ENCODE data around the gene ANAPC1.
"Not testable (repeated sequence)": the region's sequence is repeated elsewhere in the genome, so short reads cannot be mapped to it uniquely, and the experiment has no call there.

ANAPC1 gene

GRCh38 chr2:111905475-111905869 is 21.5 kb upstream of the ANAPC1 start:
- not testable (repeated sequence) for DNase-seq (ENCODE audit: low read depth in 2 of 2)

- DNase-seq (ENCODE audit: low read depth in 2 of 2) = no peak
Observed at GRCh38 chr2:111904726-111905474, 20.9 kb upstream of the ANAPC1 start.

- no peak for DNase-seq (ENCODE audit: low read depth in 2 of 2)
Observed at GRCh38 chr2:111903930-111904439, 20.0 kb upstream of the ANAPC1 start.

- no peak for DNase-seq (ENCODE audit: low read depth in 2 of 2)
Observed at GRCh38 chr2:111903516-111903915, 19.5 kb upstream of the ANAPC1 start.

- DNase-seq (ENCODE audit: low read depth in 2 of 2) = no peak
Observed at GRCh38 chr2:111900859-111901258, 16.9 kb upstream of the ANAPC1 start.

- DNase-seq (ENCODE audit: low read depth in 2 of 2) = no peak
Observed at GRCh38 chr2:111898703-111899514, 14.9 kb upstream of the ANAPC1 start.

GRCh38 chr2:111897924-111898702 is 14.1 kb upstream of the ANAPC1 start, which contains the start of gene MERTK:
MERTK (plus strand) TSS chr2:111898607; CDS start chr2:111898736, 129 bp downstream.
- DNase-seq (ENCODE audit: low read depth in 2 of 2) = no peak

- DNase-seq (ENCODE audit: low read depth in 2 of 2) = no peak
Observed at GRCh38 chr2:111897630-111897923, 13.6 kb upstream of the ANAPC1 start.

- no peak for DNase-seq (ENCODE audit: low read depth in 2 of 2)
Observed at GRCh38 chr2:111896576-111896975, 12.6 kb upstream of the ANAPC1 start.

GRCh38 chr2:111896024-111896423 is 12.0 kb upstream of the ANAPC1 start:
- no peak for DNase-seq (ENCODE audit: low read depth in 2 of 2)

GRCh38 chr2:111884592-111884964 is 585 bp upstream of the ANAPC1 start:
- no peak for DNase-seq (ENCODE audit: low read depth in 2 of 2)

GRCh38 chr2:111872806-111873205 is 11.2 kb downstream of the ANAPC1 start:
- not testable (repeated sequence) for DNase-seq (ENCODE audit: low read depth in 2 of 2)

- not testable (repeated sequence) for DNase-seq (ENCODE audit: low read depth in 2 of 2)
Observed at GRCh38 chr2:111865124-111865523, 18.9 kb downstream of the ANAPC1 start.

GRCh38 chr2:111860005-111860404 is 24.0 kb downstream of the ANAPC1 start:
- not testable (repeated sequence) for DNase-seq (ENCODE audit: low read depth in 2 of 2)

GRCh38 chr2:111852544-111852943 is 31.4 kb downstream of the ANAPC1 start:
- not testable (repeated sequence) for DNase-seq (ENCODE audit: low read depth in 2 of 2)

- peak in 1 of 2 donors; percentile 1 for DNase-seq (ENCODE audit: low read depth in 2 of 2)
Observed at GRCh38 chr2:111850646-111851045, 33.3 kb downstream of the ANAPC1 start.

GRCh38 chr2:111839625-111840282 is 44.2 kb downstream of the ANAPC1 start:
- DNase-seq (ENCODE audit: low read depth in 2 of 2) = not testable (repeated sequence)

GRCh38 chr2:111838992-111839391 is 45.0 kb downstream of the ANAPC1 start:
- not testable (repeated sequence) for DNase-seq (ENCODE audit: low read depth in 2 of 2)

GRCh38 chr2:111834221-111834620 is 49.8 kb downstream of the ANAPC1 start:
- not testable (repeated sequence) for DNase-seq (ENCODE audit: low read depth in 2 of 2)

GRCh38 chr2:111830479-111830878 is 53.5 kb downstream of the ANAPC1 start:
- DNase-seq (ENCODE audit: low read depth in 2 of 2) = not testable (repeated sequence)

GRCh38 chr2:111828217-111828766 is 55.7 kb downstream of the ANAPC1 start:
- not testable (repeated sequence) for DNase-seq (ENCODE audit: low read depth in 2 of 2)
